NCI-H526 treated with DMSO at 0.1 percent for 48 hours (cell line): ENCODE data around the gene ARHGEF37.
A peak's percentile ranks its signal among the peaks of the same experiment; 100 is the strongest.

ENCODE experiments used
- DNase-seq: peaks from one replicate; lab custom pipeline; 2025; lab: John Stamatoyannopoulos, UW

Gene ARHGEF37

DNA sequence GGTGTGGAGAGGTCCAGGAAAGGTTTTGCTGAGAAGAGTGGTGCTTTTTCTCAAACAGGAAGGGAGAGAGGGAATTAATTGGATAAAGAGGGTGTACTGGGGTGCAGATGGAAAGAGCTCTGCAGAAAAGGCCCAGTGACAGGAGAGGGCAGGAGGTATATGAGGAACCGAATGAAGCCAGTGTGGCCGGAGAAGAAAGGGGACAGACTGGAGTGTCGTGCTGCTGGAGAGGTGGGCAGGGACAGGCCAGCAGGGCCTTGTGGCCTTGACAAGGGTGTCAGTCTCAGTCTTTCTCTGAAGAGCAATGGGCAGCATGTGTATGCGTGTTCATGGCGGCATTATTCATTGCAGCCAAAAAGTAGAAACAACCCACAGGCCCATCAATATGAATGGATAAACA lies 48.1 kb downstream of the ARHGEF37 start:
- DNase-seq = no peak

DNA sequence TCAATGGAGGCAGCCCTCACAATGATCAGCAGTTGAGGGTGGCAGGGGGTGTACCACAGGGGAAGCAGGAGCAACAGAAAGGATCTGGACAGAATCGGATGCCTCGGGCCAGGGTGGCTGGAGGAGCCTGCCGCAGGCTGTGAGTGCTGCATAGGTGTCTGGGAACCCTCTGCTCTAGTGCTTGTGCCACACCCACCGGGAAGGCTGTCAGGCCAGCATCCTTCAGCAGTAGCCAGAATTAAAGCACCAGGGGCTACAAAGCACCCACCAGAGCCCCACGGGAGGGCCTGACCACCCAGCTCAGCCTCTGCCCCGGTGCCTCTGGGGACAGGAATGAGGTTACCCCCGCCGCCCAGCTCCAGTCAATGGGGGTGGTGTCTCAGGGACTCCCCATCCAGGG lies 49.0 kb downstream of the ARHGEF37 start:
- DNase-seq = no peak

DNA sequence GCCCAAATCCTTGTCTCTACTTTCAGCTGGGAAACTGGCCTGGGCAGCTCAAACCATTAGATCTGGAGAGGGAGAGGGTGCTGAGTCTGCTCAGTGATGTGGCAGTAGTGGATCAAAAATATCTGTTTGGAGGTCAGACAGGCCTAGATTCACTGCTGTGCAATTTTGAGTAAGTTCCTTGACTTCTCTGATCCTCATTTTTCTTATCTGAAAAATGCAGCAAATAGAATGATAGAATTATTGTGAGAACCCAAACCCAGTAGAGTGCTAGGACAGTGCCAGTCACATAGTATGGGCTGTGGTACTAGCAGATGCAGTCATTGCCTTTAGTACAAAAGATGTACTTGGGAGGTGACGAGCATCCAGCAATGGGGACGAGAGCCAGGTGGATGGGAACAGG lies 50.2 kb downstream of the ARHGEF37 start:
- no peak for DNase-seq

DNA sequence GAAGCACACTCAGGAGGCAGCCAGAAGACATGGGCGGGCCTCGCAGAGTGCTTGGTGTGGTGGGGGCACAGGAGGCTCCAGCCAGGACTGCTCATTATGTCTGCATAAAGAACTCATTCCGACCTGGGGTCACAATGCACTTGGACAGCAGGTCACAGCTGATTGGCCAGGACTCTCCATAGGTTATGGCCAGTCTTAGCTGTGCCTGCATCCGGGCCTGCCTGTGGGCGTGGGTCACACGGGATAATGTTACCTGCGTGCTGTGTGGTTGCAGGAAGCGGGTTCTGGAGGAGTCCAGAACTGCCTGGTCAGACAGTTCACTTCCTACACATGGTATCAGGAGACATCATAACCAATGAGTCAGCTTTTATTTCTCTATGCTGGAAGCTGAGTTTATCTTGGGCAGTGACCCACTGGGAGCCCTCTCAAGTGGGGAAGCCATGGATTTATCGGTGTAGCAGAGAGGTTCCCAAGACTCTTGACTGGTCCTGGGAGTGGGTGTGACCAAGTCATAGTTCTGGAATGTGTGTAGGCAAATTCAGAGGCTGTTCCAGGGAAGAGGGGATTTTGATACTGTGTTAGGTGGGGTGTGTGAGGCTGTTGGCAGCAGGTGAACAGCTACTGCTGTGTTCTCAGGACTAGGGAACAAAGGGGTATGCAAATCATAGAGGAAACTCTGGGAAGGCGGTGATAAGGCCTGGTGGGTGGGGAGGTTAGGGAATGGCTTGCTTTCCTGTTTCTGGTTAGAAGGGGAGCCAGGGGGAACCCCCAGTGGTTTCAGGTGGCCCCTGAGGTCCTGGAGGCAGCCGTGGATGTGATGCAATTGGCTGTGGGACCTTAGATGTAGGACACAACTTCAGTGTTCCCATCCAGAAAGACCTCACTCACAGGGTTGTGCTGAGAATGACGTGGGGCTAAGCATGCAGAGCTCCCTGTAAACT lies 51.3 kb downstream of the ARHGEF37 start:
- DNase-seq = peak; percentile 90

DNA sequence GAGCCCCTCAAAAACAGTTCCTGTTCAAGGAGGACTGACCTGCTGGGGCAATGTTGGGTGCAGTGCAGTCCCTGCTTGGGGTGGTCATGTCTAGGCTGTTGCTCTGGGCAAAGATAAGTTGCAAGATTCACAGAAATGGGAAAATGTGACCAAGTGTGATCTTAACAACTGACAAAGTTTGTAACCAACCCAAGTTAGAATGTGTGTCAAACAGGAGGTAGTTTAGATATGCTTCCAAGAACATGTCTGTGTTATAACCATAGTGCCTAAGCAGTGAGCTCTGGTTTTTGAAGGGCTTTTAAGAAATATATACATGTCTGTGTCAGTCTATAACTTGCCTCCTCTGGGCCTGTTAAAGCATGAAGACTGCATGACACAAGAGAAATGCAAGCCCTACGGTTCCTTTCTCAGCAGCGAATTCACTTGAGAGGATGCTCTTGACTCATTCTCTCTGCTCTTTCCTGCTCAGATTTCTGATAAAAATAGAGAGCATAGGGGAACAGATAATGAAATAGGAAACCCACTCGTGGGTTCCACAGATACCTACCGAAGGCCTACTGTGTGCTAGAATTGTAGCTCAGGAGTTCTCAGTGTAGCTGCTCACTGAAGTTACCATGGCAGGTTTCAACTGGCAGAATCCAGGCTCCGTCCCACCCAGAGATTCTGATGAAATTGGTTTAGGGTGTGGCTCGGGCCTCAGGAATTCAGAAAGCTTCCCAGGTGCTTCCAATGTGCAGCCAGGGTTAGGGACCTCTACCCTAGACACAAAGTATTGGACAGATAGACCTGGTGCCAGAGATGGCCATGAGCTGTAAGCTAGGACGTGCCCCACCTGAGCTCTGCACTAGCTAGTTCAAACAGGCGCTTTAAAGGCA lies 52.4 kb downstream of the ARHGEF37 start:
- DNase-seq = no peak

DNA sequence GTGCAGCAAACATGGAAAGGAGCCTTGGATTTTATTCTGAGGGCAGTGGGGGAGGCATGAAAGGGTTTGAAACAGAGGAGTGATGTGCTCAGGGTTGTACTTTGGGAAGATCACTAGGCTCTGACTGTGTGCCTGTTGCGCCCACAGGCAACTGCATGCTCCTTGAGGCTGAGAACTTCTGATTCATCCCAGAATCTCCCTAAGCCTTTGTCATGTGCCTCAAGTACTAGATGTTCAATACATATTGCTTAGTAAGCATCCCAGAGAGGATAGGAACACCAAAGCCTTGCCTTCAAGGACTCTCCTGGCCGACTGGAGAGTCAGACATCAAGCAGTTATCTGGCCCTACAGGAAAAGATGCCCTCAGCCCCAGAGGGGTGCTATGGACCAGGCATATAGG lies 54.1 kb downstream of the ARHGEF37 start:
- DNase-seq = no peak

DNA sequence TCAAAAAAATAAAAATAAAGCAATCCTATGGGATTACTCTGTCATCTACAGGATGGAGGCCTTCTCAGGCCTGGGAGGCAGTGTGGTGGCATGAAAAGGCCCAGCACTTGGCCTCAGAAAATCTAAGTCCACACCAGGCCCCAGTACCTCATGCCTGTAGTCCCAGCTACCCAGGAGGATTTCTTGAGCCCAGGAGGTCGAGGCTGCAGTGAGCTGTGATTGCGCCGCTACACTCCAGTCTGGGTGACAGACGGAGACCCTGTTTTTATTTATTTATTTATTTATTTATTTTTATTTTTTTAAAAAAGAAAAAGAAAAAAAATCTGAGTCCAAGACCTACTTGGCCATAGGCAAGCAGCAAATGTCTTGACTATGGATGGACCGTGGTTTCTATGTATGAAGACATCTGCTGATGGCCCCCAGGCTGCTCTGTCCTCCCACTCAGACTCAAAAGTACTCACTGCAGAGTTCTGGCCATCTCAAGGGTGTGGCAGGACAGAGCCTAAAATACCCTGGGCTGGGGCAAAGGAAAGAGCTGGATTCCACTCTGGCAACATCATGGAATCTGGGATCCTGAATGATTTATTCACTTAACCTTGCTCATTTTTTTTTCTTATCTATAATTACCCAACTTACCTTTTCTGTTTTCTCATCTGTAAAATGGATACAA lies 55.0 kb downstream of the ARHGEF37 start:
- no peak for DNase-seq

DNA sequence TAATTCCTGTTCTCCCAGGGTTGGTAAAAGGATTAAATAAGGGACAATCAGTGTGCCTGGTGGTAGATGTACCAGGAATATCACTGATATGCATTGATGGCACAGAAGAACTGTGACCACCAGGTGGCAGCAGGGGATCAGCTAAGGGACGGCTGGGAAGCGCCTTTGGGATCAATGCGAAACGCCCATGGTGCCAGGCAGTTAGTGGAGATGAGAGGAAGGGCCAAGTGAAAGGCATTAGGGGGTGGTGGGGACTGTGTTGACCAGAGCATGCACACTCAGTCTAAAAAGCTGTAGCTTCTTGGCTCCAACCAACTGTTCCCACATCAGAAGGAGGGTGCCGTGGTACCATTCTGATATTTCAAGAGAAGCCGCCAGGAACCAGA lies 55.6 kb downstream of the ARHGEF37 start:
- DNase-seq = peak; percentile 34

DNA sequence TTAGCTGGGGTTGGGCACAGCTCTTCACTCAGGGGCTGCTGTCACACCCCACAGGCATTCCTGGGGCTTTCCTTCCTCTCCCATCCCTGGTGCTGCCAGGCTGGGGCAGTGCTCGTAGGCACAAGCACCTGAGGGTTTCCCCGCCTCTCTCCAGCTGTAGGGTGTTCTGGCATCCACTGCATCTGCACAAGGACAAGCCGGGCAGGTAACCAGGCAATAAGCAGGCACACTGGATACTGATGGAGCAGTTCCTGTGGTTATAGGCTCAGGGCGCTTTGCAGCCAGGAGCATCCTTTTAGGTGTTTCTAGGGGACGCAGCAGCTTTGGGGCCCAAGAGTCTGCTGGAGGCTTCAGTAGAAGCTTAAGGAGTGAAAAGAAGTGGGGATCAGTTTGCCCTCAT lies 56.8 kb downstream of the ARHGEF37 start:
- DNase-seq = no peak

DNA sequence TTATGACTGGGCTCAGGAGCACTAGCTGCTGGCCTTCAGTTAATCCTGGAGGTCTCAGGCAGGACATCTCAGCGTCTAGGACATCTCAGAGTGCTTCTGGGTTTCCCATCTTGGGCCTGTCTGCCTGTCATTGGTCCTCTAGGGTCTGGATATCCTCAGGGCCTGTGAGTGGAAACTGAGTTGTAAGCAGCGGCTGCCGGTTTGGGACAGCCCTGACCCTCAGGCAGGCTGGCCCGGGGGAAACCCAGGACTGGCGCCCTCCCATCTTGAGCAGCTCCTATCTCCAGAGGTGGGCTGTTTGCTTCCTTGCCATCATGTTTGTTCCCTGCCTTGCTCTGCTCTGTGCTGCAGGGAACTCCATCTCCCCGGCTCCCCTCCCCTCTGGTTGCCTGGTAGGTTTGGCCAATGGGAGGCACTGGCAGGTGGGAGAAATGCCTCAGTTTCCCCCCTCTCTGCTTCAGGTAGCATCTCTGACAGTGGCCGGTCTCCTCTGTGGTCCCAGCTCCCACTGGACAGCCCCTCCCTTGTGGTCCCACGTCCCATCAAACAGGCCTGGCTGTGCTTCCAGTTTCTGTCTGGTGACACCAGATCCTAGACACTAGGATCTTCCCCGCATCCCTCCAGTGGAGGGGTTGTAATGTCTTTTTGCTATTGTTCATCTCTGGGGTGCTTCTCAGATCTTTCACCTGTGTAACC lies 57.4 kb downstream of the ARHGEF37 start:
- DNase-seq = no peak

DNA sequence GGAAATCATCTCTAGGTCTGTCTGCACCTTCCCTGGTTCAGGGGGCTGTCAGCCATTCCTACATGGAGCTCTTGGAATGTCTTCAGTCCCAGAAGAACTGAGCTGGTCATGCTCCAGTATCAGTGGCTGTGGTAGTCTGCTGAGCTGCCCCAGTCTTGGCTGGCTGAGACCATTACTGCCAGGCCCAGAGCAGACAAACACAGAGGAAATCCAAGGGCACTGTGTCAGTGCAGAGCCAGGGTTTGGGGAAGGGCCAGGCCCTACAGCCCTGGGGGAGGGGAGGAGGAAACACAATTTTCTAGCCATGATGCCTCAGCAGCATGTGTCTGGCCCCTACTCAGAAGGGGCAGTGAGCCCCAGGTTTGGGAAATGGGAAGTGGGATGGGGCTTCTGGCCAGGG lies 58.4 kb downstream of the ARHGEF37 start:
- no peak for DNase-seq

DNA sequence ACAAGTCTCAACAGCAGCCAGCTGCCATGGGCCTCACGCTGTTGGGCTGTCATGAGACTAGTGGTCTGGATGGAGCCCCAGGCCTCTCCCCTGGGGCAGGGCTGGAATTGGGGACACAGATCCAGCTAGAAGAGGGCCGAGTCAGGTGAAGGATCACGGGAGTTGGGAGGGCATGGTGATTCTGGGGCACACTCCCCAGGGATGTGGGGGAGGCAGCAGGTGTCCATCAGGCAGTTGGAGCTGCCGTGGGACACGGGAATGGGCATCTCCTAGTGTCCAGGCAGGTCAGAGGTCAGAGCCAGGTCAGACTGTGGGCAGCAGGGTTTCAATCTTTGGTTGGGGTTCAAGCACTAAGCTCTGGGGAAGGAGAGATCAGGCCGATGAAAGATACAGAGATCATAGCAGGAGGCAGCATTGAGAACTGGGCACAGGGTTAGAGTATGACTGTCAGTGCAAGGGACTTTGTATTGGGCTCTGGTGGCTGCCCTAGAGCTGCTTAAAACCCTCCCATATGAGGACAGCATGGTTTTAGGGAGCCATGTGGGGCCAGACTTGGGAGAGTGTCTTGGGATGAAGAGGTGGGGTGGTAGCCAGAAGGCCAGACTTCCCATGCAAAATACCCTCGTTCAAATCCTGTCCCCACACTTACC lies 59.2 kb downstream of the ARHGEF37 start:
- no peak for DNase-seq

DNA sequence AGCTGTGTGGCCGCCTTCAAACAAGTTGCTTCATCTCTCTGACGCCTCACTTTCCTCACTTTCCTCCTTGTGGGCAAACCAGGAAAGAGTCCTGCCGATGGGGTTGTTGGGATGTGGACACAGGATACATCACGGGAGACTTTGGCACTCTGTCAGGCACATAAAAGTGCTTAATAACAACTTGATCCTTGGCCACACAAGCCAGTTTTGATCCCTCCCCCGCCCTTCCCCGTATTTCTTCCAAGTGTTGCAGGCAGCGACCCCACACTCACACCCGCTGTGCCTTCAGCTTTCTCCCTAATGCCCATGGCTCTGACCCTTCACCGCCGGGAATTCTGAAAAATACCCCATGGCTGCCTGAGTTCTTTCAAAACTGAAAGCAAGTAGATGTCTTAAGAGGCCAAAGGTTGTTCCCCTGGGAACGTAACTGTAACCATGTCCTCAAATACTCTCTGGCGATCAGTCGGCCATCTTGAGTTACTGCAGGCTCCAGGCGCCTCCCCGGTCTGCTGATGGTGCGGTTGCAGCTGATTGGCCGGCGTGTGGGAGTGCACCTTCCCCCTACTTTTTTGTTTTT lies 59.8 kb downstream of the ARHGEF37 start:
- DNase-seq = no peak

DNA sequence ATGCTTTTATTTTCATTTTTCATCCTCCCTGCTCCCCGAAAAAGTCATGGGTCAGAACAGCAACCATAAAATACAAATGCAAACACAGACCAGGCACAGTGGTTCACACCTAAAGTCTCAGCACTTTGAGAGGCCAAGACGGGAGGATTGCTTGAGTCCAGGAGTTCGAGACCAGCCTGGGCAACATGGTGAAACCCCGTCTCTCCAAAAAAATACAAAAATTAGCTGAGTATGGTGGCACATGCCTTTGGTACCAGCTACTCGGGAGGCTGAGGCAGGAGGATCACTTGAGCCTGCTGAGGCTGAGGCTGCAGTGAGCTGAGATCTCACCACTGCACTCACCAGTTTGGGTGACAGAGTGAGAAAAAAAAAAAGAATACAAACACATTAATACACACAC lies 60.3 kb downstream of the ARHGEF37 start:
- no peak for DNase-seq

DNA sequence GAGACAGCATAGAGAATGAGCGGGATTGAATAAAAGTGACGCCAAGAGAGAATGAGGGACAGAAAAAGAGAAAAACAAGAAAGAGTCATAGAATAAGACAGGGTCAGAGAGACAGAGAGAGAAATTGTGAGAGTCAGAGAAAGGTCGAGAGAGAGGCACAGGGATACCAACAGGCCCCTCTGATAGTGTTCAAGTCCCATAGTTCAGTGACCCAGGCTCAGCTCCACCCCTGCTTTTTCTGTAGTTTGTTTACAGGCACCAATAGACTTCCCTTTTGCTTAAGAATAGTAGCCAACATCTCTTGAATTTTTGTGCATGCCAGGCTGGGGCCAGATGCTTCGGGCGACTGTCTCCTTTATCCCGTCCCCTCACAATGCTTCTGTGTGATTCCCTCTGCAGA lies 62.5 kb downstream of the ARHGEF37 start:
- DNase-seq = no peak

DNA sequence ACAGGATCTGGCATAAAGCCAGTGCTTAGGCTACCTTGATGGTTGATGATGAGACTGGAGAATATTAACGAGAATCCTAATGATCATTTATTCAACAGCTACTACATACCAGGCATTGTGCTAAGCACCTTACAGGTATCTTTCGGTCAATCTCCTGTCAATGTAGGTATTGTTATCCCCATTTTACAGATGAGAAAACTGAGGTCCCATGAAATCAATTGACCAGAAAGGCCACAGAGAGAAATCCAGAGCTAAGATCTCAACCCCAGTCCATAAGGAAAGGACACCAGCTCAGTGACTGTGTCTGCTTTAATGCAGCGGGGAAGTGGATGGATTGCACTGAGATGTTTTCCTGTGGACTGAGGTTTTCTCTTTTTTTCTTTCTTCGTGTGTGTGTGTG lies 63.3 kb downstream of the ARHGEF37 start:
- DNase-seq = no peak

DNA sequence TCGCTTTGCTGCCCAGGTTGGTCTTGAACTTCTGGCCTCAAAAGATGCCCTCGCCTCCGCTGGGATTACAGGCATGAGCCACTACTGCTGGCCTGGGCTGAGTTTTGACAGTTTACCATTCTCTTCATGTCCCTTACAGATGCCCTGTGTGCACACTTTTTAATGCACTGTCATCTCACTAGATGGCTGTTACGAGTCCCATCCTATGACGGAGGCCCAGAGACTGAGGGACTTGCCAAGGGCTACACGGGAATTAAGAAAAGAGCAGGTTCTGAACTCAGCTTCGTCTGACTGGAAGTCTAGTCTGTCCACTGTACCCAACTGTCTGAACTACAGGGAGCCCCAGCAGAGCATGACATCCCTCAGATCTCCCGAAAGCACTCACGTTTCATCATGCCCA lies 63.9 kb downstream of the ARHGEF37 start:
- DNase-seq = no peak

DNA sequence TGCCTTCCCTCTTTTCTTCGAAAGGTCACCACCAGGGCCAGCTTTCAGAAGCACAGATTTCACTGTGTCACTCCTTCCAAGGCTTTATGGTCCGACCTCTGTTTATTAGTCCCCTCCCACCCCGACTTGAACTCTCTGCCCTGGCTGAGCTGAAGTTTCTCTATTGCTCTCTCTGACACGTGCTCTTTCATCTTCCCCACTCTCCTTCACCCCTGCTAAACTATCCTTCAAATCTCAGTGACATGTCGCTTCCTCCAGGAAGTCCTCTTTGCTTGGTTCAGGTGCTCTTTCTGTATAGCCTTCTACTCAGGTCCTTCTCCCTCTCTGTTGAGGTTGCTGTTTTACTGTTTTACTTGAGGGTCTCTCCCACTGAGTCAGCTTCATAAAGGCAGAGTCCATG lies 64.4 kb downstream of the ARHGEF37 start:
- DNase-seq = no peak

DNA sequence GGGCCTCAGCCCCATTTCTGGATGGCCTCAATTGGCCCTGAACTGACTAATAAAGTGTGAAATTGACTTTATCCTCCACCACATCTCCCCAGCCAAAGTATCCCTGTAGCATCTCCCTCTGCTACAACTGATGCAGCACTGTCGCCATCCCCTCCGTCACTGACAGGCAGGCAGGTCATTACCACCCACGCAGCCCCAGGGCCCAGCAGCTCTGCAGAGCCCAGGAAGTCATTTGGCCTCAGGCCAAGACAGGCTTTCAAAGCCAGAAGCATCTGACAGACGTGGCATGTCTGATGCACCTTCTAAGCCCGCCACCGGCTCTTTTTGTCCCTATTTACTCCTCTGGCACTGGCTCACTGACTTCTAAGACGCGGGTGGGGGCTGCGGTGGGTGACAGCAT lies 65.3 kb downstream of the ARHGEF37 start:
- no peak for DNase-seq

DNA sequence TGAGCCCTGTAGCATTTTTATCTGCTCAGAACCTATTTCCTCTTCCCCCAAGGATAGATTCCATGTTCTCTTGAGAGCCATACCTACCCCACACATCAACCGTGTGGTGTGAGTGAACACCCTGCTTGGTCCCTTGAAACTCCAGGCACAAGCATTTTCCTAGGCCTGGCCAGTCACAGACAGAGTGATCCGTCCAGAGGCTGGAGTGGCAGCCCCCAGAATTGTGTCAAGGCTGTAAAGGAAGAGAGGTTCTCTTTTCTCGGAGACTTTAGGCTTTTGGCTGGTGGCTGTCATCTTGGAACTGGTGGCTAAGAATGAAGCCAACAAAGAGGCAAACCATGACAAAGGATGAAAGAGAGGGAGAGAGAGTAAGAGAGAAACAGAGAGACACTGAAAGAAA lies 66.0 kb downstream of the ARHGEF37 start:
- DNase-seq = no peak
